BE2C (cell line): ENCODE data around the gene LARP1.
"Not testable (repeated sequence)": the region's sequence is repeated elsewhere in the genome, so short reads cannot be mapped to it uniquely, and the experiment has no call there.

ENCODE experiments used
- DNase-seq: peaks from one replicate; pipeline ENCODE4 v3.0.0-alpha.2; 2020
- H3K27me3 ChIP-seq: fragments of 250-450 bp; sonication (Bioruptor Pico); 2 replicates; pipeline ENCODE4 v1.5.1; 2020; ENCODE audit warnings: mild to moderate bottlenecking
- H3K36me3 ChIP-seq: fragments of 250-450 bp; sonication (Bioruptor Pico); 2 replicates; pipeline ENCODE4 v1.5.1; 2020; ENCODE audit warnings: mild to moderate bottlenecking
- H3K4me1 ChIP-seq: fragments of 250-450 bp; sonication (Bioruptor Pico); 2 replicates; pipeline ENCODE4 v1.5.1; 2020
- H3K4me3 ChIP-seq: 2 replicates; pipeline ENCODE4 v1.5.1; 2011; ENCODE audit warnings: low read depth, low read length
- H3K9me3 ChIP-seq: fragments of 250-450 bp; sonication (Bioruptor Pico); 2 replicates; pipeline ENCODE4 v1.5.1; 2020
- CTCF ChIP-seq: IDR thresholded peaks from 2 replicates; pipeline ENCODE4 v1.5.1; 2012; ENCODE audit warnings: mild to moderate bottlenecking, low read depth, low read length

LARP1 gene

GRCh38 chr5:154732212-154732611 is 23.0 kb upstream of the LARP1 start:
- TF ChIP-seq CTCF: no peak
- Histone ChIP-seq H3K4me3 (no peak overlapping the region), H3K9me3 (no peaks in the 10 kb centered on the region), H3K27me3 (no peaks in the 10 kb centered on the region), H3K4me1 (no peaks in the 10 kb centered on the region), H3K36me3 (no peaks in the 10 kb centered on the region)
- DNase-seq: no peak

GRCh38 chr5:154734370-154735248 is 20.6 kb upstream of the LARP1 start:
- TF ChIP-seq CTCF: no peak
- H3K4me1 ChIP-seq: no peaks in the 10 kb centered on the region

GRCh38 chr5:154735362-154735761 is 19.8 kb upstream of the LARP1 start:
- DNase-seq, H3K9me3 ChIP-seq, H3K36me3 ChIP-seq, H3K4me1 ChIP-seq, H3K4me3 ChIP-seq, H3K27me3 ChIP-seq: not testable (repeated sequence)

More at GRCh38 chr5:154734370-154735248, 20.6 kb upstream of the LARP1 start:
- no peak for DNase-seq
- Histone ChIP-seq H3K36me3 (no peaks in the 10 kb centered on the region), H3K4me3 (no peak overlapping the region), H3K27me3 (no peaks in the 10 kb centered on the region), H3K9me3 (no peaks in the 10 kb centered on the region)

- not testable (repeated sequence) for H3K9me3 ChIP-seq, H3K4me3 ChIP-seq, DNase-seq, H3K4me1 ChIP-seq, H3K36me3 ChIP-seq, H3K27me3 ChIP-seq
Observed at GRCh38 chr5:154736372-154736771, 18.8 kb upstream of the LARP1 start.

- H3K4me1 ChIP-seq: peaks cover 9% of the 10 kb centered on the region
- TF ChIP-seq CTCF: no peak
- H3K36me3 ChIP-seq: no peaks in the 10 kb centered on the region
- DNase-seq: no peak
- H3K4me3 ChIP-seq: no peak overlapping the region
- no peaks in the 10 kb centered on the region for H3K27me3 ChIP-seq
- H3K9me3 ChIP-seq: no peaks in the 10 kb centered on the region
Observed at GRCh38 chr5:154737667-154738320, 17.4 kb upstream of the LARP1 start.

GRCh38 chr5:154740483-154740882 is 14.7 kb upstream of the LARP1 start:
- no peak for TF ChIP-seq CTCF
- no peak for DNase-seq
- no peak overlapping the region for H3K4me3 ChIP-seq
- no peaks in the 10 kb centered on the region for H3K36me3 ChIP-seq
- H3K9me3 ChIP-seq: no peaks in the 10 kb centered on the region
- H3K4me1 ChIP-seq: peaks cover 14% of the 10 kb centered on the region
- H3K27me3 ChIP-seq: no peaks in the 10 kb centered on the region

- no peak for TF ChIP-seq CTCF
- DNase-seq: peak; percentile 57
- Histone ChIP-seq H3K9me3 (no peaks in the 10 kb centered on the region), H3K36me3 (no peaks in the 10 kb centered on the region), H3K27me3 (no peaks in the 10 kb centered on the region), H3K4me1 (peaks cover 14% of the 10 kb centered on the region), H3K4me3 (no peak overlapping the region)
Observed at GRCh38 chr5:154740957-154741356, 14.2 kb upstream of the LARP1 start.
